Fibroblast of lung (primary cell): Measurements from ENCODE around the gene MAD2L1.

ENCODE experiments used
- CTCF ChIP-seq, 2 donors: IDR thresholded peaks in 1 of 2; conservative IDR thresholded peaks in 1 of 2; 1 replicate in 1 of 2; 2 replicates in 1 of 2; pipeline ENCODE4 v1.5.1; 2011 to 2012; ENCODE audit warnings: low read length in 2 of 2, control low read depth in 1 of 2, inconsistent platforms in 1 of 2, low read depth in 1 of 2, mild to moderate bottlenecking in 1 of 2
- EZH2 ChIP-seq: IDR thresholded peaks from 2 replicates; pipeline ENCODE4 v1.5.1; 2012; ENCODE audit warnings: low read length, control low read depth, mild to moderate bottlenecking; ENCODE audit errors: missing control alignments

- TF ChIP-seq CTCF (conservative IDR thresholded peaks at IDR 0.05 in 1 of 2, IDR thresholded peaks at IDR 0.05 in 1 of 2; ENCODE audit: low read depth in 1 of 2, low read length in 2 of 2) (no peak), EZH2 (no peak)
Measured at GRCh38 chr4:120034913-120035312, 31.7 kb downstream of the MAD2L1 start.
